Stomach (tissue), 9 donors: Measurements from ENCODE around the gene DNM3. TPM values are rescaled to one million over a fixed set of nuclear protein-coding genes. Genes with fewer than 3 reads are reported as not detected.
A peak's percentile ranks its signal among the peaks of the same experiment; 100 is the strongest.

ENCODE experiments used
- DNase-seq, 2 donors: peaks; one replicate each; pipeline versions ENCODE4 v3.0.0 to v3.0.0-alpha.2; 2013 to 2019
- H3K27ac ChIP-seq, 5 donors: fragments of 200-600 bp in 4 of 5; sonication (generic) in 4 of 5; one replicate each; pipeline ENCODE4 v1.5.1; 2013 to 2019; ENCODE audit warnings: mild to moderate bottlenecking in 1 of 5, moderate library complexity in 1 of 5
- H3K27me3 ChIP-seq, 3 donors: fragments of 200-600 bp; sonication (generic); one replicate each; pipeline ENCODE4 v1.5.1; 2017 to 2019; ENCODE audit warnings: mixed run types in 1 of 3
- H3K36me3 ChIP-seq, 4 donors: fragments of 200-600 bp; sonication (generic); 1 replicate in 3 of 4; 2 replicates in 1 of 4; pipeline ENCODE4 v1.5.1; 2016 to 2019
- H3K4me1 ChIP-seq, 4 donors: fragments of 200-600 bp; sonication (generic); one replicate each; pipeline ENCODE4 v1.5.1; 2016 to 2019
- H3K4me3 ChIP-seq, 4 donors: fragments of 200-600 bp; sonication (generic) in 3 of 4; one replicate each; pipeline ENCODE4 v1.5.1; 2016 to 2019; ENCODE audit warnings: mild to moderate bottlenecking in 1 of 4
- H3K9me3 ChIP-seq, 4 donors: fragments of 200-600 bp; sonication (generic); one replicate each; pipeline ENCODE4 v1.5.1; 2016 to 2019
- EP300 ChIP-seq: sonication (generic); formaldehyde crosslinking; IDR thresholded peaks from one replicate; pipeline ENCODE4 v1.6.1; 2017; ENCODE audit warnings: antibody characterized with exemption
- POLR2A ChIP-seq, 4 donors: fragments of 450-650 bp; IDR thresholded peaks; one replicate each; pipeline ENCODE4 v1.6.1; 2016; ENCODE audit warnings: antibody characterized with exemption in 4 of 4, control low read depth in 2 of 4, mild to moderate bottlenecking in 1 of 4, moderate library complexity in 1 of 4
- POLR2AphosphoS5 ChIP-seq, 3 donors: sonication (generic); formaldehyde crosslinking; IDR thresholded peaks; one replicate each; pipeline ENCODE4 v1.6.1; 2016; ENCODE audit warnings: antibody characterized with exemption in 3 of 3
- WGBS, 5 donors: extraction: QIAGEN DNeasy Blood & Tissue Kit in 3 of 5; methylation state at CpG; one replicate each; pipeline versions ENCODE4 v1.1.5 to v1.1.7; 2013 to 2018; 5-methylcytosine and 5-hydroxymethylcytosine counted together
- intact Hi-C: fragments of 100-400 bp; cut with DNase I; formaldehyde crosslinking; loops from one replicate; pipeline ENCODE4 v1.15.1; 2023; ENCODE audit warnings: low total_unique reads
- polyA plus RNA-seq, 3 donors: library from polyadenylated mRNA; stranded (reverse); fragments of 200-250 nt; gene quantifications; one replicate each; pipeline ENCODE4 v1.2.3, GENCODE V29; 2013
- total RNA-seq, 5 donors: library from RNA; depleted of rRNA; stranded (reverse); fragments of >200 nt; gene quantifications; one replicate each; pipeline versions ENCODE4 v1.1.0 to v1.2.3, GENCODE V29; 2014 to 2016
- TF ChIP-seq, protein P1 (sequence below), 7 experiments: fragments of 450-650 bp in 4 of 7; fragments of 200-600 bp in 3 of 7; sonication (generic) in 3 of 7; IDR thresholded peaks; one replicate each; pipeline ENCODE4 v1.5.1; 2016 to 2019; ENCODE audit warnings: antibody characterized with exemption in 7 of 7, control low read depth in 2 of 7, mild to moderate bottlenecking in 1 of 7
- donor health status: healthy with polysubstance abuse.
- donor health status: Bipolar disorder and iron deficiency.
- donor health status: healthy.

Gene DNM3
- total and polyA plus RNA-seq, 8 donors: 0.58 to 13.8 (median 2.2) TPM

DNA sequence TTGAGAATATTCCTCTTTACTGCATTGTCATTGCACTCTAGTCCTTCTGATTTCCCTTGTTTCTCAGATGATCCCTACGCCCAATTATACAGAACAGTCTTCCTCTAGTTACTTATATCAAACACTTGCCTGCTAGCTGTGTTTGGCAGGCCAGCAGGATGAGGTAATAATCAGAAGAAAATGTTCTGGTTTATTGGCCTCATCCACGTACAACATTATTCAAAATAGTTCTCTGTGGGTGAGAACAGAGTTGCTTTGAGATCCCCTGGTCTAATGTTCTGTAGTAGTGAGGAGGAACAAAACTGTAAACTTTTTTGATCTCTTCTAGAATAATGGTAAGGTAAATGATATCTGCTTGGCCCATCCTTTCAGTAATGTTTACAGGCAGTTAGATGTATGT lies 556.9 kb downstream of the DNM3 start:
- 59 to 78% (median 69%) methylated on average over 2 of the region's 2 CpGs for WGBS, 5 donors
- Histone ChIP-seq H3K9me3 (no peaks in the 10 kb centered on the region), H3K27ac (peak overlapping the region in 4 of 5 donors; percentile 23 to 72 (median 49)), H3K36me3 (no peaks in the 10 kb centered on the region), H3K4me1 (peaks cover 7 to 53% (median 30%) of the 10 kb centered on the region in 4 donors), H3K27me3 (no peaks in the 10 kb centered on the region), H3K4me3 (no peak overlapping the region)
- TF ChIP-seq, protein P1, sequence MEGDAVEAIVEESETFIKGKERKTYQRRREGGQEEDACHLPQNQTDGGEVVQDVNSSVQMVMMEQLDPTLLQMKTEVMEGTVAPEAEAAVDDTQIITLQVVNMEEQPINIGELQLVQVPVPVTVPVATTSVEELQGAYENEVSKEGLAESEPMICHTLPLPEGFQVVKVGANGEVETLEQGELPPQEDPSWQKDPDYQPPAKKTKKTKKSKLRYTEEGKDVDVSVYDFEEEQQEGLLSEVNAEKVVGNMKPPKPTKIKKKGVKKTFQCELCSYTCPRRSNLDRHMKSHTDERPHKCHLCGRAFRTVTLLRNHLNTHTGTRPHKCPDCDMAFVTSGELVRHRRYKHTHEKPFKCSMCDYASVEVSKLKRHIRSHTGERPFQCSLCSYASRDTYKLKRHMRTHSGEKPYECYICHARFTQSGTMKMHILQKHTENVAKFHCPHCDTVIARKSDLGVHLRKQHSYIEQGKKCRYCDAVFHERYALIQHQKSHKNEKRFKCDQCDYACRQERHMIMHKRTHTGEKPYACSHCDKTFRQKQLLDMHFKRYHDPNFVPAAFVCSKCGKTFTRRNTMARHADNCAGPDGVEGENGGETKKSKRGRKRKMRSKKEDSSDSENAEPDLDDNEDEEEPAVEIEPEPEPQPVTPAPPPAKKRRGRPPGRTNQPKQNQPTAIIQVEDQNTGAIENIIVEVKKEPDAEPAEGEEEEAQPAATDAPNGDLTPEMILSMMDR (IDR thresholded peaks at IDR 0.05): no peak
- no peak for TF ChIP-seq POLR2A (IDR thresholded peaks at IDR 0.05)
- no peak for TF ChIP-seq POLR2AphosphoS5 (IDR thresholded peaks at IDR 0.05)
- TF ChIP-seq EP300: no peak
- DNase-seq: peak in 1 of 2 donors; percentile 56
- intact Hi-C loops: no loop called here

DNA sequence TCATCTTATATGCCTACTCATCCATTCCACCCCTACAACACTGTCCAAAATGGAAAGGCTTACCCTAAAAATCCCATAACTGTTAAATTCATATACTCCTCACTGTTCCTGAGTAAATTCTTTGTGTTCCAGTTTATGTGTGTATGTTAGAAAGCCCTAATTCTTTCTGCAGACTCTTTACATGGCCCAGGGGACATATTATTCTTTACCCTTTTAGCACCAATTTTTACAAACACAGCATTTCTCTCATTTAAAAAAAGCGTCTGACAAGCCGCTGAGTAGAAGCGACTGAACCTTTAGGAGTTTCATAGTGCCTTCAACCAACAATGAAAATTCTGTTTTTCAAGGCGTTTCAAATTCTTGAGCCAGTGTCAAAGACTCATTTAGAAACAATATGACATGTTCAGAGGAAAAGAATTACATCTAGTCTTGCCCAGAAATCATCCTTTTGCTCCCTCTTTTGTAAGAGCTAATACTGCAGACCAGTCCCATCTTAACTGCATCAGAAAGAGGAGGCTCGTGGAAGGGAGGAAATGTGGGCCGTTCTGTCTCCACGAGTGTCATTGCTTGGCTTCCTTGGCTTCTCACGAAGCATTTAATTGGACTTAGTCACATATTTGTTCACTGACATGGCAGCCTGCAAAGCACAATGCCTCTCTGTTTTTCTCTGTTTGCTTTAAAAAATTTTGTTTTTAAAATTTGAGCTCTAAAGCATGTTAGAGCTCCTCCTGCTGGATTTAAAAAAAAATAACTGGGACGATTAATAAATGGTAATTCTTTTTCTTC lies 557.9 kb downstream of the DNM3 start:
- 35 to 44% (median 38%) methylated on average over 9 of the region's 9 CpGs for WGBS, 5 donors
- Histone ChIP-seq H3K36me3 (no peaks in the 10 kb centered on the region), H3K27me3 (no peaks in the 10 kb centered on the region), H3K9me3 (no peaks in the 10 kb centered on the region), H3K4me3 (no peak overlapping the region), H3K27ac (peak overlapping the region in 4 of 5 donors; percentile 23 to 72 (median 49)), H3K4me1 (peaks cover 6 to 48% (median 28%) of the 10 kb centered on the region in 4 donors)
- intact Hi-C loops: no loop called here
- DNase-seq: peak; percentile 28 to 90
- TF ChIP-seq, protein P1 (IDR thresholded peaks at IDR 0.05): peak in 5 of 7 experiments; percentile 28 to 67 (median 48)
- TF ChIP-seq POLR2AphosphoS5 (IDR thresholded peaks at IDR 0.05): peak in 2 of 3 donors; percentile 30 to 72
- TF ChIP-seq EP300: no peak
- no peak for TF ChIP-seq POLR2A (IDR thresholded peaks at IDR 0.05)

DNA sequence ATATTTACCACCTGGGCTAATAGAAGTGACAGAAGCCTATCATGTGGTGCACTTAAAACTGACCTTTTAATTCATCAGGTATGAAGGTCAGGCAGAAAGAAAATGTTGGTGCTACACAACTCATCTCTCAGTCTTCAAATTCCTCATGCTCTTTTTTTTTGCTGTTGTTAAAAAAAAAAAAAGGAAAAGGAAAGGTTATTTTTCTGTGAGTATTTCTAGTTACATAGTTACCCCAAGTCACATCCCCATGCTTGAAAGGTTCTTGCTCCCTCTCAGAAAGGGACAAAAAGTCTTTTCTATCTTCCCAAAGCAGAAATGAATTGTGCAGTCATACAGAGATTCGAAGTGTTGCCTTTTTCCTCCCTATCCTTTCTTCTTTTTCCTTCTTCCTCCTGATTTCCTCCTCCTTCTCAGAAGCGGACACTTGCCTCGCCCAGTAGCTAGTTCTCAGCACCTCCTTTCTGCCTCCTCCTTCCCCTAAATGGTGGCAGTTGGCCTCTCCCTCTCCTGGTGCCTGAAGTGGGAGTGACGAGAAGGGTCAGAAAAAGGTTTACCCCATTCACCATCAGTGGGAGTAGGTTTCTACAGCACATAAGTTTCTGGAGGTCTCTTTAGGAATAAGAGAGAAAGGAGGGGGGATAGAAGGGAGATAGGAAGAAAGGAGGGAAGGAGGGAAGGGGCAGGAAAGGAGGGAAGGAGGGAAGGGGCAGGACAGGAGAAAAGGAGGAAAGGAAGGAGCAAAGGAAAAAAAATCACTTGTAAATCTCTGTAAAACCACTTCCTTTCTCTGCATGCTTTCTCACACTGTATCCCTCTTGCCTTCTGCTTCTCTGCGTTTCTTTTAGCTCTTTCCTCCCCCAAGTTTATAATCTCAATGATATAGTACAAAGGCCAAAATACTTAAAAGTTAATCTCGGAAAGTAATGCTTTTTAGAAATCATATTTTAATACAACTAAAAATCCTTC lies 558.7 kb downstream of the DNM3 start:
- intact Hi-C loops: loop anchor here (10.0 kb wide), 1 partner anchor 315 kb away; no protein-coding TSS in a partner anchor
- Histone ChIP-seq H3K9me3 (no peaks in the 10 kb centered on the region), H3K4me3 (no peak overlapping the region), H3K27me3 (no peaks in the 10 kb centered on the region), H3K4me1 (peaks cover 0 to 39% (median 21%) of the 10 kb centered on the region in 4 donors), H3K36me3 (no peaks in the 10 kb centered on the region), H3K27ac (peak overlapping the region in 3 of 5 donors; percentile 23 to 72 (median 45))
- DNase-seq: no peak
- TF ChIP-seq EP300 (no peak), POLR2AphosphoS5 (IDR thresholded peaks at IDR 0.05) (no peak), POLR2A (IDR thresholded peaks at IDR 0.05) (no peak)
- TF ChIP-seq, protein P1 (IDR thresholded peaks at IDR 0.05): no peak
- WGBS, 5 donors: 47 to 70% (median 55%) methylated on average over 6 of the region's 6 CpGs

DNA sequence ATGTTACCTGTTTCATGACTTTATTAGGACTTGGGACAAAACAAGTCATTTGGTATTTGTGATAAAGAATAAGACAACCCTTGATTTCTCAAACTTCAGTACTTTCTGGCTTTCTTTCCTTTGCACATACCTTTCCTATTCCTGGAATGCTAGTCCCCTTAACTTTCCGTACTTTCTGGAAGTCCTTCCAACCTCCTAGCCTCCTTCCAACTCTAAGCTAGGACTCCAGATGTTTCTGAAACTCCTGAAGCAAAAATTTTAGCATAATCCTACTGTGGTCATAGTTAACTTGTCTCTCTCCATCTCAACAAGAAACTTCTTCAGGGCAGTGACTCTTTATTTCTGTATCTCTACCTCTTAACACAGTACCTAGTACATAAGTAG lies 559.4 kb downstream of the DNM3 start:
- TF ChIP-seq EP300 (no peak), POLR2AphosphoS5 (IDR thresholded peaks at IDR 0.05) (no peak), POLR2A (IDR thresholded peaks at IDR 0.05) (no peak)
- TF ChIP-seq, protein P1 (IDR thresholded peaks at IDR 0.05): no peak
- Histone ChIP-seq H3K36me3 (no peaks in the 10 kb centered on the region), H3K9me3 (no peaks in the 10 kb centered on the region), H3K27ac (peak overlapping the region in 2 of 5 donors; percentile 4 to 72), H3K4me3 (no peak overlapping the region), H3K4me1 (peaks cover 0 to 39% (median 21%) of the 10 kb centered on the region in 4 donors), H3K27me3 (no peaks in the 10 kb centered on the region)
- DNase-seq: no peak
- intact Hi-C loops: loop anchor here (10.0 kb wide), 1 partner anchor 316 kb away; no protein-coding TSS in a partner anchor
- 55 to 73% (median 58%) methylated on average over 1 of the region's 1 CpG for WGBS, 5 donors
